SK-N-SH treated with all-trans-retinoic acid at 6 μM for 48 hours (cell line): ENCODE measurements around the gene GATAD2A.

Experiments used
- ESRRG ChIP-seq: fragments of 250-450 bp; sonication (Bioruptor Pico); IDR thresholded peaks from 2 replicates; pipeline ENCODE4 v1.6.1; 2021; ENCODE audit warnings: mild to moderate bottlenecking
- OSR1 ChIP-seq: fragments of 250-450 bp; sonication (Bioruptor Pico); IDR thresholded peaks from 2 replicates; pipeline ENCODE4 v1.8.0; 2022; ENCODE audit warnings: moderate library complexity, mild to moderate bottlenecking, inconsistent platforms
- SNAI2 ChIP-seq: fragments of 250-450 bp; sonication (Bioruptor Pico); IDR thresholded peaks from 2 replicates; pipeline ENCODE4 v1.5.0; 2020; ENCODE audit warnings: mild to moderate bottlenecking, moderate library complexity
- ZC3H10 ChIP-seq: fragments of 250-450 bp; sonication (Bioruptor Pico); IDR thresholded peaks from 2 replicates; pipeline ENCODE4 v1.5.1; 2021; ENCODE audit warnings: mild to moderate bottlenecking, moderate library complexity
- ZFP30 ChIP-seq: fragments of 450-650 bp; formaldehyde crosslinking; IDR thresholded peaks from 2 replicates; pipeline ENCODE4 v1.5.0; 2022; ENCODE audit warnings: mild to moderate bottlenecking, moderate library complexity
- TF ChIP-seq, protein P1 (sequence below): fragments of 250-450 bp; sonication (Bioruptor Pico); IDR thresholded peaks from 2 replicates; pipeline ENCODE4 v1.5.1; 2020; ENCODE audit warnings: low read depth, mild to moderate bottlenecking, moderate library complexity
- TF ChIP-seq, protein P2 (sequence below): fragments of 250-450 bp; sonication (Bioruptor Pico); IDR thresholded peaks from 2 replicates; pipeline ENCODE4 v1.8.0; 2021; ENCODE audit warnings: low read depth, mild to moderate bottlenecking, moderate library complexity, borderline replicate concordance

DNA sequence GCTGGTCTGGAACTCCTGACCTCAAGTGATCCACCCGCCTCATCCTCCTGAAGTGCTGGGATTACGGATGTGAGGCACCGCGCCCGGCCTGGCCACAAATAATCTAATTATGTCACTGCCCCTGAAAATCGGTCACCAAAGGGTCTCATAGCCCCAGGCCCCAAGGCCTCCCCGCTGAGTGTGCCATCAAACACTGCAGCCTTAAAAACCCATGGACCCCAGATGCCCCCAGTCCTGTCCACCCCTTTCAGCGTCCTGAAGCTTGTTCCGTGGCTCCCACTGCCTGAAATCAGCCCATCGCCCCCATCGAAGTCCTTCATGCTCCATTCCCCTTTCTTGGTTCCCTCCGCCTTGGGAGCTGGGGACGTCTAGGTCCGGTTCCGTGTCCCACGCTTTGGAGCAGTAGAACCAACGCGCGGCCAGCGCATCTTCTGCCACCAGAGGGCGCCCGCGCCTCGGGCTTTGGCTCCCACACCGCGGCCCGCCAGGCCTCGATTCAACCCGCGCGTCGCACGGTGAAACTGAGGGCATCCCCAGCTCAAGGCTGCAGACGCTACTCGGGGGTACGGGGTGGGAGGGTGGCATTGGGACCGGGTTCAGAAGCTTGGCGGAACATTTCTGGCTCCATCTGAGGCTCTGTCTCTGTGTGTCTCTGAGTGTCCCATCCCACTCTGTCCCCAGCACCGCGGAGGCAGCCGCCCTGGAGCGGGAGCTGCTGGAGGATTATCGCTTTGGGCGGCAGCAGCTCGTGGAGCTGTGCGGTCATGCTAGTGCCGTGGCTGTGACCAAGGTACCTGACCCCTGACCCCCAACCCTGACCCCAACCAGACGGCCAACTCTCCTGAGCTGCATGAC lies 126.7 kb downstream of the GATAD2A start:
- TF ChIP-seq, protein P1, sequence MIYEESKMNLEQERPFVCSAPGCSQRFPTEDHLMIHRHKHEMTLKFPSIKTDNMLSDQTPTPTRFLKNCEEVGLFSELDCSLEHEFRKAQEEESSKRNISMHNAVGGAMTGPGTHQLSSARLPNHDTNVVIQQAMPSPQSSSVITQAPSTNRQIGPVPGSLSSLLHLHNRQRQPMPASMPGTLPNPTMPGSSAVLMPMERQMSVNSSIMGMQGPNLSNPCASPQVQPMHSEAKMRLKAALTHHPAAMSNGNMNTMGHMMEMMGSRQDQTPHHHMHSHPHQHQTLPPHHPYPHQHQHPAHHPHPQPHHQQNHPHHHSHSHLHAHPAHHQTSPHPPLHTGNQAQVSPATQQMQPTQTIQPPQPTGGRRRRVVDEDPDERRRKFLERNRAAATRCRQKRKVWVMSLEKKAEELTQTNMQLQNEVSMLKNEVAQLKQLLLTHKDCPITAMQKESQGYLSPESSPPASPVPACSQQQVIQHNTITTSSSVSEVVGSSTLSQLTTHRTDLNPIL (CRISPR knock-in tag) = no peak
- TF ChIP-seq SNAI2 (CRISPR knock-in tag) (no peak), ZFP30 (CRISPR knock-in tag) (no peak), ZC3H10 (CRISPR knock-in tag) (no peak), OSR1 (CRISPR knock-in tag) (no peak), ESRRG (no peak)
- TF ChIP-seq, protein P2, sequence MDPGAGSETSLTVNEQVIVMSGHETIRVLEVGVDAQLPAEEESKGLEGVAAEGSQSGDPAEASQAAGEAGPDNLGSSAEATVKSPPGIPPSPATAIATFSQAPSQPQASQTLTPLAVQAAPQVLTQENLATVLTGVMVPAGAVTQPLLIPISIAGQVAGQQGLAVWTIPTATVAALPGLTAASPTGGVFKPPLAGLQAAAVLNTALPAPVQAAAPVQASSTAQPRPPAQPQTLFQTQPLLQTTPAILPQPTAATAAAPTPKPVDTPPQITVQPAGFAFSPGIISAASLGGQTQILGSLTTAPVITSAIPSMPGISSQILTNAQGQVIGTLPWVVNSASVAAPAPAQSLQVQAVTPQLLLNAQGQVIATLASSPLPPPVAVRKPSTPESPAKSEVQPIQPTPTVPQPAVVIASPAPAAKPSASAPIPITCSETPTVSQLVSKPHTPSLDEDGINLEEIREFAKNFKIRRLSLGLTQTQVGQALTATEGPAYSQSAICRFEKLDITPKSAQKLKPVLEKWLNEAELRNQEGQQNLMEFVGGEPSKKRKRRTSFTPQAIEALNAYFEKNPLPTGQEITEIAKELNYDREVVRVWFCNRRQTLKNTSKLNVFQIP (CRISPR knock-in tag) = no peak
